ENCODE results near the gene LRRC36.

The LRRC36 gene

GRCh38 chr16:67326472-67327309 lies at the start of gene LRRC36, which contains the start of gene KCTD19:
Gene LRRC36, plus strand, starts transcription at chr16:67326815. Its CDS starts 48 bp downstream, at chr16:67326863.
Gene KCTD19, minus strand, starts transcription at chr16:67326741. Its CDS starts 34 bp downstream, at chr16:67326707.
- no peak for DNase-seq (ENCODE audit: extremely low read depth, low read depth)
- H3K4me3 ChIP-seq (replicated peaks; ENCODE audit: low read depth, low read length), result peak within 1 kb of the TSS; percentile 44
- peak; percentile 45 for TF ChIP-seq CTCF (IDR thresholded peaks at IDR 0.05; ENCODE audit: low read depth, low read length, missing control alignments)

GRCh38 chr16:67277294-67277998 lies 49.2 kb upstream of the LRRC36 start:
- no peak for TF ChIP-seq CTCF (IDR thresholded peaks at IDR 0.05; ENCODE audit: low read depth, low read length, missing control alignments)
- peak; percentile 91 for DNase-seq (ENCODE audit: extremely low read depth, low read depth)
- H3K4me3 ChIP-seq (replicated peaks; ENCODE audit: low read depth, low read length), result peak overlapping the region; percentile 74

GRCh38 chr16:67277999-67278772 lies 48.4 kb upstream of the LRRC36 start:
- peak overlapping the region; percentile 74 for H3K4me3 ChIP-seq (replicated peaks; ENCODE audit: low read depth, low read length)
- DNase-seq (ENCODE audit: extremely low read depth, low read depth), result peak; percentile 61
- TF ChIP-seq CTCF (IDR thresholded peaks at IDR 0.05; ENCODE audit: low read depth, low read length, missing control alignments), result no peak

- no peak for DNase-seq (ENCODE audit: extremely low read depth, low read depth)
- TF ChIP-seq CTCF (IDR thresholded peaks at IDR 0.05; ENCODE audit: low read depth, low read length, missing control alignments), result peak; percentile 32
- H3K4me3 ChIP-seq (replicated peaks; ENCODE audit: low read depth, low read length), result peak overlapping the region; percentile 74
Measured at GRCh38 chr16:67278773-67279295, 47.8 kb upstream of the LRRC36 start.

GRCh38 chr16:67279296-67280089 lies 47.1 kb upstream of the LRRC36 start, which contains the start of gene PLEKHG4:
Gene PLEKHG4, plus strand, starts transcription at chr16:67279532. Its CDS starts 513 bp downstream, at chr16:67280045.
- TF ChIP-seq CTCF (IDR thresholded peaks at IDR 0.05; ENCODE audit: low read depth, low read length, missing control alignments), result peak; percentile 46
- peak; percentile 15 for DNase-seq (ENCODE audit: extremely low read depth, low read depth)
- H3K4me3 ChIP-seq (replicated peaks; ENCODE audit: low read depth, low read length), result peak within 1 kb of the TSS; percentile 74

Measured in HFF-Myc (cell line).